Measurements from ENCODE around the gene WWOX.

DNA sequence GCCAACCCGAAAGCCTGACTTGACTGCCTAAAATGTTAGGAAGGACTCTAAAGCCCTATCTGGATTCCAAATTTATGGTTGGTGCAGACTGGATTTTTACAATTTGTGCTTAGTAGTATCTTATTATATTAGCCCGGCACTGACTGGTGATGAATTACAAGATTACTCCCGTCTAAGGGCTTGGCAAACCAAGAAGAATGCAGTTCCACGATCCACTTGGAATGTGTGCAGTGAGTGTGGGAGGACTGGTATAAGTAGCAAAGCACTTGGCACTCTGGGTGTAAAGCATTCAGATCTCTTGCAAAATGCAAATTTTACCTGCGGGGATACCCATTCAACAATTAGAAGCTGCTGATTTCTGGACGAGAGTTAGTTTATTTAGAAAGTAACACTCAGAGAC is 961.7 kb downstream of the WWOX start:
- TF ChIP-seq POLR2A (IDR thresholded peaks at IDR 0.05), result no peak
- no peak for TF ChIP-seq CTCF (IDR thresholded peaks at IDR 0.05)

Measured in right lobe of liver (tissue), 4 donors.